ENCODE measurements around the gene CHD9.
"Not testable (repeated sequence)": the region's sequence is repeated elsewhere in the genome, so short reads cannot be mapped to it uniquely, and the experiment has no call there.

The CHD9 gene

GRCh38 chr16:53154513-53154912, 99.7 kb downstream of the CHD9 start:
- Histone ChIP-seq H3K4me2 (no peak overlapping the region), H4K20me1 (peaks cover 0 to 43% (median 20%) of the 10 kb centered on the region in 11 experiments; a peak in 15 of 22 replicates), H3K36me3 (peaks cover 25 to 57% (median 37%) of the 10 kb centered on the region in 11 experiments), H3K27ac (no peak overlapping the region), H3K9me3 (replicated peaks in 1 of 11) (peaks cover 13 to 19% (median 15%) of the 10 kb centered on the region in 11 experiments; a peak in 20 of 22 replicates), H3K4me3 (no peak overlapping the region), H3K4me1 (0 out of 20 replicates have a peak, but pooled peaks cover 0 to 4% (median 0%) of the 10 kb centered on the region in 10 experiments), H3K9ac (no peak overlapping the region), H3K27me3 (no peaks in the 10 kb centered on the region)
- TF ChIP-seq Cebpa-rat (IDR thresholded peaks at IDR 0.05): no peak

- H3K27ac ChIP-seq: no peak overlapping the region
- H3K4me1 ChIP-seq: 0 out of 20 replicates have a peak, but pooled peaks cover 0 to 4% (median 0%) of the 10 kb centered on the region in 10 experiments
- H3K27me3 ChIP-seq: no peaks in the 10 kb centered on the region
- peaks cover 0 to 44% (median 20%) of the 10 kb centered on the region in 11 experiments; a peak in 15 of 22 replicates for H4K20me1 ChIP-seq
- H3K36me3 ChIP-seq: peaks cover 24 to 54% (median 34%) of the 10 kb centered on the region in 11 experiments
- no peak overlapping the region for H3K4me3 ChIP-seq
- no peak overlapping the region for H3K4me2 ChIP-seq
- H3K9ac ChIP-seq: no peak overlapping the region
- H3K9me3 ChIP-seq (replicated peaks in 1 of 11): no peaks in the 10 kb centered on the region
- no peak for TF ChIP-seq Cebpa-rat (IDR thresholded peaks at IDR 0.05)
Observed at GRCh38 chr16:53156516-53156915, 101.7 kb downstream of the CHD9 start.

- H3K27ac ChIP-seq: no peak overlapping the region
- H3K9ac ChIP-seq: no peak overlapping the region
- no peak overlapping the region for H3K4me2 ChIP-seq
- no peaks in the 10 kb centered on the region for H3K9me3 ChIP-seq (replicated peaks in 1 of 11)
- H4K20me1 ChIP-seq: peaks cover 0 to 31% (median 12%) of the 10 kb centered on the region in 11 experiments; a peak in 10 of 22 replicates
- H3K4me1 ChIP-seq: no peaks in the 10 kb centered on the region
- H3K27me3 ChIP-seq: no peaks in the 10 kb centered on the region
- no peak overlapping the region for H3K4me3 ChIP-seq
- no peak for TF ChIP-seq Cebpa-rat (IDR thresholded peaks at IDR 0.05)
- peaks cover 38 to 78% (median 49%) of the 10 kb centered on the region in 11 experiments for H3K36me3 ChIP-seq
Observed at GRCh38 chr16:53159781-53160436, 105.1 kb downstream of the CHD9 start.

- no peak overlapping the region for H3K9ac ChIP-seq
- no peaks in the 10 kb centered on the region for H3K9me3 ChIP-seq (replicated peaks in 1 of 11)
- no peak overlapping the region for H3K27ac ChIP-seq
- peaks cover 0 to 50% (median 7%) of the 10 kb centered on the region in 11 experiments; a peak in 13 of 22 replicates for H4K20me1 ChIP-seq
- H3K4me1 ChIP-seq: no peaks in the 10 kb centered on the region
- no peak overlapping the region for H3K4me3 ChIP-seq
- H3K4me2 ChIP-seq: no peak overlapping the region
- no peaks in the 10 kb centered on the region for H3K27me3 ChIP-seq
- peaks cover 10 to 49% (median 26%) of the 10 kb centered on the region in 11 experiments for H3K36me3 ChIP-seq
- TF ChIP-seq Cebpa-rat (IDR thresholded peaks at IDR 0.05): no peak
Observed at GRCh38 chr16:53166099-53166498, 111.3 kb downstream of the CHD9 start.

- no peak overlapping the region for H3K9ac ChIP-seq
- H3K27me3 ChIP-seq: no peaks in the 10 kb centered on the region
- H3K4me1 ChIP-seq: 0 out of 20 replicates have a peak, but pooled peaks cover 0 to under 1% (median 0%) of the 10 kb centered on the region in 10 experiments
- H3K4me2 ChIP-seq: no peak overlapping the region
- H3K36me3 ChIP-seq: peaks cover 0 to 33% (median 17%) of the 10 kb centered on the region in 11 experiments; a peak in 18 of 22 replicates
- peaks cover 0 to 54% (median 6%) of the 10 kb centered on the region in 11 experiments; a peak in 11 of 22 replicates for H4K20me1 ChIP-seq
- no peaks in the 10 kb centered on the region for H3K9me3 ChIP-seq (replicated peaks in 1 of 11)
- H3K4me3 ChIP-seq: no peak overlapping the region
- H3K27ac ChIP-seq: no peak overlapping the region
- no peak for TF ChIP-seq Cebpa-rat (IDR thresholded peaks at IDR 0.05)
Observed at GRCh38 chr16:53168744-53169143, 114.0 kb downstream of the CHD9 start.

- Histone ChIP-seq H3K4me1 (peaks cover 0 to 5% (median 0%) of the 10 kb centered on the region in 10 experiments; a peak in 6 of 20 replicates), H3K9ac (no peak overlapping the region), H3K36me3 (peaks cover 12 to 53% (median 27%) of the 10 kb centered on the region in 11 experiments), H3K9me3 (replicated peaks in 1 of 11) (no peaks in the 10 kb centered on the region), H3K4me2 (no peak overlapping the region), H4K20me1 (peaks cover 0 to 32% (median 0%) of the 10 kb centered on the region in 11 experiments; a peak in 10 of 22 replicates), H3K27me3 (no peaks in the 10 kb centered on the region), H3K27ac (no peak overlapping the region), H3K4me3 (no peak overlapping the region)
- TF ChIP-seq Cebpa-rat (IDR thresholded peaks at IDR 0.05): no peak
Observed at GRCh38 chr16:53172517-53172916, 117.7 kb downstream of the CHD9 start.

GRCh38 chr16:53175118-53175517, 120.3 kb downstream of the CHD9 start:
- Histone ChIP-seq H3K9ac (no peak overlapping the region), H3K9me3 (replicated peaks in 1 of 11) (peaks cover 0 to 7% (median 0%) of the 10 kb centered on the region in 11 experiments; a peak in 2 of 22 replicates), H3K4me3 (no peak overlapping the region), H3K4me2 (no peak overlapping the region), H3K36me3 (peaks cover 12 to 61% (median 29%) of the 10 kb centered on the region in 11 experiments; a peak in 21 of 22 replicates), H4K20me1 (peaks cover 0 to 20% (median 0%) of the 10 kb centered on the region in 11 experiments; a peak in 6 of 22 replicates), H3K27ac (no peak overlapping the region), H3K27me3 (no peaks in the 10 kb centered on the region), H3K4me1 (peaks cover 0 to 5% (median 0%) of the 10 kb centered on the region in 10 experiments; a peak in 6 of 20 replicates)
- TF ChIP-seq Cebpa-rat (IDR thresholded peaks at IDR 0.05): no peak

GRCh38 chr16:53176434-53176833, 121.6 kb downstream of the CHD9 start:
- peaks cover 19 to 75% (median 36%) of the 10 kb centered on the region in 11 experiments; a peak in 21 of 22 replicates for H3K36me3 ChIP-seq
- H3K4me1 ChIP-seq: peaks cover 0 to 5% (median 0%) of the 10 kb centered on the region in 10 experiments; a peak in 6 of 20 replicates
- TF ChIP-seq Cebpa-rat (IDR thresholded peaks at IDR 0.05): no peak

GRCh38 chr16:53183442-53183841, 128.7 kb downstream of the CHD9 start:
- no peak overlapping the region for H3K27ac ChIP-seq
- H3K9me3 ChIP-seq (replicated peaks in 1 of 11): peaks cover 46 to 81% (median 71%) of the 10 kb centered on the region in 11 experiments
- H3K36me3 ChIP-seq: peaks cover 55 to 95% (median 67%) of the 10 kb centered on the region in 11 experiments
- no peak overlapping the region for H3K4me3 ChIP-seq
- H3K4me2 ChIP-seq: no peak overlapping the region
- TF ChIP-seq Cebpa-rat (IDR thresholded peaks at IDR 0.05): no peak
- no peaks in the 10 kb centered on the region for H3K27me3 ChIP-seq
- H3K9ac ChIP-seq: no peak overlapping the region
- peaks cover 0 to 1% (median 0%) of the 10 kb centered on the region in 11 experiments; a peak in 1 of 22 replicates for H4K20me1 ChIP-seq
- H3K4me1 ChIP-seq: peaks cover 0 to 3% (median 0%) of the 10 kb centered on the region in 10 experiments; a peak in 1 of 20 replicates

More at GRCh38 chr16:53176434-53176833, 121.6 kb downstream of the CHD9 start:
- Histone ChIP-seq H3K4me3 (no peak overlapping the region), H3K9me3 (replicated peaks in 1 of 11) (peaks cover 0 to 17% (median 7%) of the 10 kb centered on the region in 11 experiments; a peak in 13 of 22 replicates), H3K27ac (no peak overlapping the region), H3K4me2 (no peak overlapping the region), H3K9ac (no peak overlapping the region), H4K20me1 (peaks cover 0 to 12% (median 0%) of the 10 kb centered on the region in 11 experiments; a peak in 5 of 22 replicates), H3K27me3 (no peaks in the 10 kb centered on the region)

GRCh38 chr16:53185741-53186140, 130.9 kb downstream of the CHD9 start:
- not testable (repeated sequence) for H3K27ac ChIP-seq, H3K9ac ChIP-seq, H4K20me1 ChIP-seq, H3K27me3 ChIP-seq, H3K4me2 ChIP-seq, H3K4me1 ChIP-seq
- peak overlapping the region in 8 of 10 experiments; percentile 3 to 54 (median 24); a peak in 11 of 20 replicates for H3K4me3 ChIP-seq
- peaks cover 48 to 76% (median 67%) of the 10 kb centered on the region in 11 experiments for H3K9me3 ChIP-seq (replicated peaks in 1 of 11)
- peaks cover 49 to 93% (median 65%) of the 10 kb centered on the region in 11 experiments for H3K36me3 ChIP-seq
